Globus pallidus (tissue), 1 donor: ENCODE data around the gene KCNMA1.
"Not testable (repeated sequence)": the region's sequence is repeated elsewhere in the genome, so short reads cannot be mapped to it uniquely, and the experiment has no call there.

ENCODE experiments used
- DNase-seq: peaks from one replicate; pipeline ENCODE4 v3.0.0-alpha.2; 2015; ENCODE audit warnings: low spot score

Gene KCNMA1

GRCh38 chr10:77368006-77368405 is 269.6 kb downstream of the KCNMA1 start:
- no peak for DNase-seq

DNA sequence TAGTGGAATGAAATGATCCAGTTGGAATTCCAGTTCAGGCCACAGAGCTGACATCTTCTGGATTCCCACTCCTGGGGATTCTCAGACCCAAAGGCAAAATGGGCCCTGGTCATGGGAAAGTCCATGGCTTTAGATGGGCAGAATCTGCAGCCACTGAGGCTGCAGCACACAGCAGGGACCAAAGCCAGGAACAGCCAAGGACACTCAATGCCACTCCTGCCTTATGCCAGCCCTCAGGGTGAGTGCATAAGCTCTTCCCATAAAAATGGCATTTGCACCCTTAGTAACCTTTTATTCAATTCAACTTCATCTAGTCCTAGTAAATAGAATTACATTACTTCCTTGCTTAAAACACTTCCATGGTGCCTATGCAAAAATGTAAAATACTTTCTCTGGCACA is 274.4 kb downstream of the KCNMA1 start:
- DNase-seq, result no peak

DNA sequence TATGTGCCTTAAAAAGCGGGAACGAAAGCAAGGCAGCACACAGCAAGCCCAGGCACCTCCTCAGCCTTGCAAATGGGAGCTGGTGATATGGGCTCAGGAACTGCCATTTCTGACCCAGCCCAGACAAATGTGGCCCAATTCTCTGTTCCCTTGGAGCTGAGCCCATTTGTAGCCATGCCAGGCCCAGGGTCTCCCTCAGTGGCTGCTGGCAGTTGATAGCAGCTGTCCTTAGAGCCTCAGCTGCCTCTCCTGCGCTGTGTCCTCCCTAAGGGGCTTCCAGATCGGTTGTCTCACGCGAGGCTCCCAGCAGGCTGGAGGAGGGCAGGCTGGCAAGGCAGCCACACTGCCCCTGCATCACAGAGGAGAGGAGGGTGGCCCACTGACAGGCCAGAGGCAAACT is 275.8 kb downstream of the KCNMA1 start:
- no peak for DNase-seq

DNA sequence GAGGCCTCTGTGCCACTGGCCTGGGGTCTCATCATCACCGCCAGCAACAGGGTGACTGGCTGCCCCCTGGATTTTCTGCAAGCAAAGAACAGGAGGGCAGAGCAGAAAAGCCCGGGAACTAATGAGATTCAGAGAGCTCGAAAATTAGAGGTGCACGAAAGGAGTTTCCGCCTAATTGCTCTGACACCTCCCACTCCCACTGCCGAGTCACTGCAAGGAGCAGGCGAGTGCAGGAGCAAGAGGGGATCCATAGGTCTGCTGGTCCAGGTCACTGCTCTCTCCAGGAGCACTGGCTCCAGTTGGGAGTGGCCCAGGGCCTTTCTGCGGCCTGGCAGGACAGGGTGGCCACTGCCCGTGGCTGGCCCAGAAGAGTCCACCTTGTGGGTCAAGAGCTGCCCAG is 276.2 kb downstream of the KCNMA1 start:
- DNase-seq, result no peak

DNA sequence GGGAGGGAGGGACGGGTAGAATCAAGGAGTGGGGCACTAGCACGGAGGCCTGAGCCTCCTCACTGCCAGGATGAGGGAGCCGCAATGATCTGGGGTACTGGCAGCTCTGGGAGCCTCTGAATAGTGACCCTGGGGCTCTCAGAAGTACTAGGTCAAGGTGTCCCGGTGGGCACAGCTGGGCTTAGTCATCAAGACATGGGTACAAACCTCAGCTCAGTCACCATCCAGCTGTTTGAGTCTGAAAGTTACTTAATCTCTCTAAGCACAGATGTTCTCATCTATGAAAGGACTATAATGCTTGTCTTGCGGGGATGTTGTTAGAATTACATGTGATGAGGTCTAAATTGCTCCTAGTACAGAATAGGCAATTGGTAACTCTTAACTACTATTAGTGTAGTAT is 276.8 kb downstream of the KCNMA1 start:
- DNase-seq, result no peak

- no peak for DNase-seq
Observed at GRCh38 chr10:77359950-77360520, 277.6 kb downstream of the KCNMA1 start.

DNA sequence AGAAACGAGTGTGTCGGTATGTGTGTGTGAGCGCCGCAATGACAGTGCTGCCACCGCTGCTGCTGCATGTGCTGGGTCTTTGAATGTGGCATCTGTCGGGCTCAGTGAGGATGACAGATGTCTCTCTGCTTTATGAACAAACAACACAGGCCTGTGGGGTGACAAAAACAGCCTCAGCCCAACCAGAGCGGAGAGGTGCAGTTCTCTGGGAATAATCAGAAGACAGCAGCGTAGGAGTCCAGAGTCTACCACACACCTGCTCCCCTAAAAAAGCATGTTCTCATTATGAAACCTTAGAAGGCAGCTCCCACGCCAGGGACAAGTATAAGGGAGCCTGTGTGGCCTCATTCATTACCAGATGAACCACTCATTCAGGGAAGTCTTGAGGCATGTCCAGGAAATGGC is 278.3 kb downstream of the KCNMA1 start:
- no peak for DNase-seq

DNA sequence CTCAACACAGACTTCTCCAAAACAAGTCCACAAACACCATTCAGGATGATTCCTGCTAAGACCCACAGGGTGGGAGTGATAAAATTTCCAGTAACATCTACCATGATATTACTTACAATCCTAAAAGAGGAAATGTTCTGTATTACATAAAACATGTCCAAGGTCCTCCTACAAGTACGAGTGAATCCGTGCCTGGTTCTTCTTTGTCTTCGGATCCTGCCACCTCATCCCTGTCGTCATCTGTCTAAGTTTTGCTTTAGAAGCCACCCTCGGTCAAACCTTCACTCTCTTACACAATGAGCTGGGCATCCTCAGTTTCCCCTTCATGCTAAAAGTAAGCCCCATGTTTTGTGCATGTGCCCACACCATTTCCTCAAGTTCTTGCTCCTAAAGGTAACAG is 279.0 kb downstream of the KCNMA1 start:
- no peak for DNase-seq

DNA sequence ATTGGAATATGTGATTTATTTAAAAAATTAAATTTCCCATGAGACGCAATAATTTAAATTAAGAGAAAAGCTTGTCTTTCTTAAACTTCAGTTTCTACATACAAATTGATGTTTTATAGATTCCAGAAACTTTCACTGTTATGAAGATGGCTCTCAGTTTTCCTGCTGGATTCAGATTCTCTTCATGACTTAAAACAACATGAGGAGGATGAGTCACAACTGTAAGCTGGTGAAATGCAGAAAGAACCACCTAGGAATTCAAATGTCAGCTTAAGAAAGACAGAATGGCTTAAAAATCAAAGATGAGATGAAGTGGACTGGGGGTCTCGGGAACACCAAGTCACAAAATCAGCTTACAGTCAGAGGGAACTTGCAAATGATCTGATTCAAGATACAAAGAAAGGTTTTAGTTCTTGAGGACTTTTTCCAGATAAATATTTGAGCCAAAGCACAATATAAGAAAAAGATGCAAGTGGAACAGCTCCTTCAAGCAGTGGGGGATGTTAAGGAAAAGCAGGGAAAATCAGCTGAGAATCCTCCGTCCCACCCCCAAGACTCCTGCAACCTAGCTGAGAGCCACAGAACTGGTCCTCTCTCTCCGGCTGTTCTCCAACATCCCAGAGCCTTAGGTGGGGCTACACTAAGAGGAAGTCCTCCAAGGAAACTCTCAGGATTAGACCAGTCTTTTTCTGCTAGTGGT is 279.8 kb downstream of the KCNMA1 start:
- DNase-seq, result no peak

GRCh38 chr10:77357185-77357584 is 280.4 kb downstream of the KCNMA1 start:
- DNase-seq, result no peak

DNA sequence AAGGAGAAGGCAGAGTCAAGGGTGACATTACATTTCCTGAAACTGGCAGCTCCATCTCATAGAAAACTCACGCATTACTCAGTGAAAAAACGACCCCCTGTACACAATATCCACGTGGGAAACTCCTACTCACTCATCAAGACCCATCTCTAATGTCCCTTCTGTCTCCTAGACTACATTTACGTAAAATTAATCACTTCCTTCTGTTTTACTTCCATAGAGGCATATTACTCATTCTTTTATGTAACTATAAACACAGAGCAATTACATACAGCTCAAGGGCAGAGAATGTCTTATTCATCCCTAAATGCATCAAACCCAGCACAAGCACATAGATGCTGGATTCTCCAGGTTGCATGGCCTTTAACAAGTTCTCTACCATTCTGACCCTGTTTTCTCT is 281.8 kb downstream of the KCNMA1 start:
- DNase-seq, result no peak

DNA sequence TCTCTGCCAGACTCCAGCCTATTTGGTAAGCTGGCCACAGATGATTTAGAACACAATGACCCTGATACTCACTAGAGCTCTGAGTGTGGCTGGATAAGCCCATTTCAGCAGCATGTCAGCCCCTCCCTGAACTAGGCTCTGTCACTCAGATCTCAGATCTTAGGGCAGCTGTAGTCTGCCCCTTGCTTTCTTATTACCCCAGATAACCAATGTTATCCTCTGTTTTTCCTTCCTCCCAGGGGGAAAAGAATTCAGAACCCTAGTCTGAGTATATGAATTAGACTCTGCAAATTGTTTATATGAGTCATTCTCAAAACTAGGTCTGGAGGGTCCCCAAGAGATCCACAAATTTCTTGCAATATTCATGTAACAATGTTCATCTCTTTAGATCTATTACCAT is 286.2 kb downstream of the KCNMA1 start:
- DNase-seq, result no peak

GRCh38 chr10:77350711-77351119 is 286.9 kb downstream of the KCNMA1 start:
- no peak for DNase-seq

- DNase-seq, result no peak
Observed at GRCh38 chr10:77350134-77350533, 287.5 kb downstream of the KCNMA1 start.

- DNase-seq, result no peak
Observed at GRCh38 chr10:77349226-77349625, 288.4 kb downstream of the KCNMA1 start.

DNA sequence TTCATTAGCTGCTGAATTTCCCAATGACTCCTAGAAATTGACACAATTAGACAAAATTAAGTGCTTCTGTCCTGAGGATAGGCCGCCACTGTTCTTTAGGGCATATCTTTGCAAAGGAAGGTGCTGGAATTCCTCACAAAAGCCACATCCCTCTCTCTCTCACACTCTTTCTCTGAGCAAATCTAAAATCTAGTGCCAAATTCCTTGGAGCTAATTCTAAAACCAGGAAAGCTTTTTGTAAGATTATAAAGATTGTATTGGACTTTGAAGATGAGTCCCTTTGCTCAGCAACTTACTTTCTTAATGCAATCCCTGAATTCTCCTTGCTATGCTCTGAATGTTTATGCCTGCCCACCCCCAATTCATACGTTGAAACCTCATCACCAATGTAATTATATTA is 288.9 kb downstream of the KCNMA1 start:
- DNase-seq, result no peak

GRCh38 chr10:77348082-77348481 is 289.5 kb downstream of the KCNMA1 start:
- DNase-seq, result no peak

DNA sequence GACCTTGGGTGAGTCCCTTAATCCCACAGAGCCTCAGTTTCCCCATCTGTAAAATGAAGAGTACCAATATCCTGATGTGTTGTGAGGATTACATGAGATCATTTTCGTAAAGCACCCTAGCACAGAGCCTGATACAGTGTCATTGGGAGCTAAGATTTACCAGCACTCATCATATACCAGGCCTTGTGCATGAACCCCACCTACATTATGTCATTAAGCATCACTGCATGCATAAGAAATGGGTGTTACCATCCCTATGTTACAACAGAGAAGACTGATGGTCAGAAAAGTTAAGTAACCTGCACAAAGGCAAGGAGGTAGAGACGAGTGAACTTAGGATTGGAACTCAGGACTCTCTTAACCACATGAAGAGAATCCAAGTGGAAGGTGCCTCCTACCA is 290.6 kb downstream of the KCNMA1 start:
- no peak for DNase-seq

DNA sequence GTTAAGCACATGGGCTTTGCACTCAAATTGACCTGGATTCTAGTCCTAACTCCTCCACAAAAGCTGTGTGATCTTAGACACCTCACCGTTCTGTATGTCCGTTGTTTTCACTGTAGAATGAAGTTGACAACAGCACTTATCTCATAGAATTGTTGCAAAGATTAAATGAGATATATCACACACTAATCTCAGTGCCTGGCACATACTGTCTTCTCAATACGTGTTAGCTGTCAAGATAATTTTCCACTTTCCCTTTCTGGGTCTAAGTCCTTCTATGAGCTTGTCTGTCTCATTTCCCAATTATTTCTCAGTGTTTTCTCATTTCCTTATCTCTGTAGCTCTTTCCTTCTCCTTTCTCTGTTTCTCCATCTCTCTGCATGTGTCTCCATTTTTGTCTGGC is 296.6 kb downstream of the KCNMA1 start:
- no peak for DNase-seq

DNA sequence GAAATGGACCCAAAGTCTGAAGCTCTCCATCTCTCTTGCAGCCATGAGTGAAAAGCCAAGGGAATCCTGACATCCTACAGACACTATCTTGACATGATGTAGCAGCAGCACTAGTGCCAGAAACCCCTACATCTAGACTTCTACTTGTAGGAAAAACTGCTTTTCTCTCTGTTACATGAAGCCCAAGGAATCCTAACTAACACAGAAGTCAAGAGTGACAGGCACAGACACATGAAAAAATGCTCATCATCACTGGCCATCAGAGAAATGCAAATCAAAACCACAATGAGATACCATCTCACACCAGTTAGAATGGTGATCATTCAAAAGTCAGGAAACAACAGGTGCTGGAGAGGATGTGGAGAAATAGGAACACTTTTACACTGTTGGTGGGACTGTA is 297.7 kb downstream of the KCNMA1 start:
- not testable (repeated sequence) for DNase-seq

GRCh38 chr10:77339166-77339565 is 298.4 kb downstream of the KCNMA1 start:
- DNase-seq, result no peak

GRCh38 chr10:77338143-77338542 is 299.5 kb downstream of the KCNMA1 start:
- DNase-seq, result no peak

- DNase-seq, result no peak
Observed at GRCh38 chr10:77334501-77334900, 303.1 kb downstream of the KCNMA1 start.
